Measurements from ENCODE around the gene BBC3. TPM values are rescaled to one million over a fixed set of nuclear protein-coding genes. Genes with fewer than 3 reads are reported as not detected.

The BBC3 gene
- total RNA-seq, 1 donor from 2014 or later: 2.8 TPM

- H3K79me2 ChIP-seq (ENCODE audit: low read depth): peaks cover 28% of the 10 kb centered on the region
- no peak overlapping the region for H2AFZ ChIP-seq (replicated peaks)
- H3K9ac ChIP-seq: no peak overlapping the region
- TF ChIP-seq CTCF (IDR thresholded peaks at IDR 0.05) (no peak), EZH2phosphoT487 (IDR thresholded peaks at IDR 0.05) (no peak), EZH2 (IDR thresholded peaks at IDR 0.05) (no peak)
- Mint-ChIP-seq H3K9me3 (peaks cover 2% of the 10 kb centered on the region), H3K4me1 (peaks cover 20% of the 10 kb centered on the region), H3K36me3 (no peaks in the 10 kb centered on the region), H3K27ac (peak overlapping the region; percentile 50), H3K27me3 (ENCODE audit: insufficient read depth, low read depth) (peaks cover 3% of the 10 kb centered on the region), H3K4me3 (peak overlapping the region; percentile 53)
- H3K27ac ChIP-seq: no peak overlapping the region
- H3K4me3 ChIP-seq: no peak overlapping the region
- peaks cover 5% of the 10 kb centered on the region for H4K20me1 ChIP-seq (ENCODE audit: low read depth)
- no peak overlapping the region for H3K4me2 ChIP-seq
- no peaks in the 10 kb centered on the region for H3K36me3 ChIP-seq
- no peak for DNase-seq (ENCODE audit: low spot score)
- H3K9me3 ChIP-seq (ENCODE audit: low read depth): no peaks in the 10 kb centered on the region
- no peaks in the 10 kb centered on the region for H3K27me3 ChIP-seq
- peaks cover 17% of the 10 kb centered on the region for H3F3A ChIP-seq (ENCODE audit: low read depth)
- peaks cover 11% of the 10 kb centered on the region for H3K4me1 ChIP-seq
Measured at GRCh38 chr19:47221890-47222289, 9.1 kb downstream of the BBC3 start.

- no peak overlapping the region for H3K9ac ChIP-seq
- H3K79me2 ChIP-seq (ENCODE audit: low read depth): peaks cover 22% of the 10 kb centered on the region
- Mint-ChIP-seq H3K4me3 (no peak overlapping the region), H3K9me3 (peaks cover 2% of the 10 kb centered on the region), H3K4me1 (peaks cover 17% of the 10 kb centered on the region), H3K27me3 (ENCODE audit: insufficient read depth, low read depth) (peaks cover 3% of the 10 kb centered on the region), H3K27ac (no peak overlapping the region), H3K36me3 (no peaks in the 10 kb centered on the region)
- DNase-seq (ENCODE audit: low spot score): no peak
- no peaks in the 10 kb centered on the region for H4K20me1 ChIP-seq (ENCODE audit: low read depth)
- peaks cover 11% of the 10 kb centered on the region for H3F3A ChIP-seq (ENCODE audit: low read depth)
- no peak overlapping the region for H3K4me3 ChIP-seq
- peaks cover 7% of the 10 kb centered on the region for H3K4me1 ChIP-seq
- H3K27me3 ChIP-seq: no peaks in the 10 kb centered on the region
- H3K4me2 ChIP-seq: no peak overlapping the region
- no peaks in the 10 kb centered on the region for H3K9me3 ChIP-seq (ENCODE audit: low read depth)
- no peak overlapping the region for H3K27ac ChIP-seq
- no peak overlapping the region for H2AFZ ChIP-seq (replicated peaks)
- TF ChIP-seq CTCF (IDR thresholded peaks at IDR 0.05): no peak
- TF ChIP-seq EZH2phosphoT487 (IDR thresholded peaks at IDR 0.05): no peak
- no peak for TF ChIP-seq EZH2 (IDR thresholded peaks at IDR 0.05)
- H3K36me3 ChIP-seq: no peaks in the 10 kb centered on the region
Measured at GRCh38 chr19:47221080-47221841, 9.7 kb downstream of the BBC3 start.

- Mint-ChIP-seq H3K9me3 (no peaks in the 10 kb centered on the region), H3K4me1 (peaks cover 4% of the 10 kb centered on the region), H3K36me3 (peaks cover 6% of the 10 kb centered on the region), H3K4me3 (no peak overlapping the region), H3K27me3 (ENCODE audit: insufficient read depth, low read depth) (no peaks in the 10 kb centered on the region), H3K27ac (peak overlapping the region; percentile 22)
- H3K9ac ChIP-seq: no peak overlapping the region
- TF ChIP-seq CTCF (IDR thresholded peaks at IDR 0.05) (no peak), EZH2 (IDR thresholded peaks at IDR 0.05) (no peak)
- H4K20me1 ChIP-seq (ENCODE audit: low read depth): no peaks in the 10 kb centered on the region
- no peak overlapping the region for H3K4me2 ChIP-seq
- no peaks in the 10 kb centered on the region for H3K36me3 ChIP-seq
- H3K27ac ChIP-seq: no peak overlapping the region
- DNase-seq (ENCODE audit: low spot score): no peak
- no peak overlapping the region for H3K4me3 ChIP-seq
- H3K4me1 ChIP-seq: peaks cover under 1% of the 10 kb centered on the region
- H2AFZ ChIP-seq (replicated peaks): no peak overlapping the region
- no peaks in the 10 kb centered on the region for H3K9me3 ChIP-seq (ENCODE audit: low read depth)
- H3F3A ChIP-seq (ENCODE audit: low read depth): peaks cover 9% of the 10 kb centered on the region
- no peaks in the 10 kb centered on the region for H3K79me2 ChIP-seq (ENCODE audit: low read depth)
- no peaks in the 10 kb centered on the region for H3K27me3 ChIP-seq
Measured at GRCh38 chr19:47215581-47215980, 15.4 kb downstream of the BBC3 start.

Data from neural progenitor cell (in vitro differentiated cells).